Measurements from ENCODE around the gene HPN. TPM values are rescaled to one million over a fixed set of nuclear protein-coding genes. Genes with fewer than 3 reads are reported as not detected.

Gene HPN
- polyA plus RNA-seq, 3 donors, result 0.05 TPM; not detected in 2

DNA sequence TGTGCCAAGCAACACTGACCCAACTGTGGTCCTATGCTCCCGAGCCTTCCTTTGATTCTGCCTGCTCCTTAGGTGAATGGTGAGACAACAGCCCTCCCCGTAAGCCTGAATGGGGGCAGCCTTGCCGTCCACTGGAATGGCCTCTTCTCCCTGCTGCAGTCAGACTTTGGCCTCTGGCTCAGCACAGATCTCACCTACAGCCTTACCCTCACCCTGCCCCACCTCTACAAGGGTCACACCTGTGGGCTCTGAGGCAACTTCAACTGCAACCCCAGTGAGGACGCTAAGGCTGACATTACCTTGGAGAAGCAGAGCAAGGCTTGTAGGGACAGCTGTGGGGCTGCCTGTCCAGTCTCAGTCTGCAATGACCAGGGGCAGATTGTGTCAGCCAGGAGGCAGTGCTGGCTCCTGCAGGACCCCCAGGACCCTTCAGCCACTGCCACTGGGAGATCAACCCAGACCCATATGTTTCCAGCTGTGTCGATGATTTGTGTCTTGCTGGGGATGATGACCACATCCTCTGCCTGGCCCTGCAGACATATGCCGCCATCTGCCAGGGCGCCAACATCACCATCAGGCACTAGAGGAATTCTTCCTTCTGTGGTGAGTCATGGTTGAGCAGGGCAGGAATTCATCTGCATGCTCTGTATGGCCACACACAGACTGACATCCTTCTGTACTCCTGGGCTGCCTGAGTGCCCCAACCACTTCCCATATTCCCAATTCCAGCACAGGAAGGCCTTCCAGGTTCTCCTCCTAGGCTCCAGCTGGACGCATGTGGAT is 46.8 kb downstream of the HPN start:
- Histone ChIP-seq H3K9ac (ENCODE audit: insufficient read depth, low read length, poor library complexity, severe bottlenecking) (no peak overlapping the region), H3K4me3 (replicated peaks in 1 of 3; ENCODE audit: low read depth in 2 of 3, low read length in 3 of 3) (no peak overlapping the region), H3K4me1 (ENCODE audit: control insufficient read depth in 1 of 2, insufficient read depth in 2 of 2, low read length in 2 of 2) (no peaks in the 10 kb centered on the region), H3K79me2 (ENCODE audit: insufficient read depth, low read length) (no peaks in the 10 kb centered on the region), H3K36me3 (replicated peaks in 1 of 2; ENCODE audit: control insufficient read depth in 1 of 2, insufficient read depth in 2 of 2, low read length in 2 of 2) (no peaks in the 10 kb centered on the region), H3K4me2 (replicated peaks; ENCODE audit: extremely low read depth, low read length, poor library complexity, severe bottlenecking) (no peak overlapping the region), H3K27me3 (ENCODE audit: control insufficient read depth in 2 of 2, insufficient read depth in 2 of 2, low read length in 2 of 2) (peaks cover 0 to 6% of the 10 kb centered on the region in 2 donors), H4K20me1 (ENCODE audit: insufficient read depth, low read length) (no peaks in the 10 kb centered on the region), H2AFZ (ENCODE audit: insufficient read depth, low read depth, low read length, poor library complexity, severe bottlenecking) (no peak overlapping the region), H3K9me3 (replicated peaks in 1 of 2; ENCODE audit: control insufficient read depth in 1 of 2, insufficient read depth in 1 of 2, low read length in 2 of 2) (no peaks in the 10 kb centered on the region), H3K27ac (ENCODE audit: low read depth in 1 of 2, low read length in 2 of 2) (no peak overlapping the region)
- Mint-ChIP-seq H3K27ac (no peak overlapping the region), H3K27me3 (ENCODE audit: low read depth in 3 of 3) (peaks cover 10 to 12% (median 10%) of the 10 kb centered on the region in 3 donors), H3K4me1 (peaks cover 8% of the 10 kb centered on the region), H3K9me3 (no peaks in the 10 kb centered on the region), H3K4me3 (no peak overlapping the region), H3K36me3 (no peaks in the 10 kb centered on the region)
- intact Hi-C loops (cut with micrococcal nuclease), result no loop called here
- TF ChIP-seq CTCF (IDR thresholded peaks at IDR 0.05), result no peak
- DNase-seq, result no peak
- 71% methylated on average over 6 of the region's 8 CpGs for WGBS (ENCODE audit: insufficient coverage)

DNA sequence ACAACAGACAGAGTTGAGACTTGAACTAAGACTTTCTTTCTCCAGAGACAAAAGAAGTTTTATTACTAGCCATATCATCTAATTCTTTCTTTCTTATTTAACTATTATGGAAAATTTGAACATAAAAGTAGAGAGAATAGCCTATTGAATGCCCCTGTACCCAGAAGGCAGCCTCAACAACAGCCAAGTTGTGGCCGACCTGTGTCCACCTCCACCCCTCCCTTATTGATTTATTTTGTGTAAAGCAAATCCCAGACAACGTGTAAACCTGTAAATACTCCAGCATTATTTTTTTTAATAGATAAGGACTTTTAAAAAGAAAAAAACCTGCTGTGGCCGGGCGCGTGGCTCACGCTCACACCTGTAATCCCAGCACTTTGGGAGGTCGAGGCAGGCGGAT is 48.0 kb downstream of the HPN start:
- no peaks in the 10 kb centered on the region for H3K9me3 Mint-ChIP-seq
- Histone ChIP-seq H3K9ac (ENCODE audit: insufficient read depth, low read length, poor library complexity, severe bottlenecking) (no peak overlapping the region), H3K79me2 (ENCODE audit: insufficient read depth, low read length) (no peaks in the 10 kb centered on the region), H3K4me1 (ENCODE audit: control insufficient read depth in 1 of 2, insufficient read depth in 2 of 2, low read length in 2 of 2) (no peaks in the 10 kb centered on the region), H3K36me3 (replicated peaks in 1 of 2; ENCODE audit: control insufficient read depth in 1 of 2, insufficient read depth in 2 of 2, low read length in 2 of 2) (no peaks in the 10 kb centered on the region), H3K27ac (ENCODE audit: low read depth in 1 of 2, low read length in 2 of 2) (no peak overlapping the region), H3K9me3 (replicated peaks in 1 of 2; ENCODE audit: control insufficient read depth in 1 of 2, insufficient read depth in 1 of 2, low read length in 2 of 2) (no peaks in the 10 kb centered on the region), H3K4me3 (replicated peaks in 1 of 3; ENCODE audit: low read depth in 2 of 3, low read length in 3 of 3) (no peak overlapping the region), H2AFZ (ENCODE audit: insufficient read depth, low read depth, low read length, poor library complexity, severe bottlenecking) (no peak overlapping the region), H3K4me2 (replicated peaks; ENCODE audit: extremely low read depth, low read length, poor library complexity, severe bottlenecking) (no peak overlapping the region), H3K27me3 (ENCODE audit: control insufficient read depth in 2 of 2, insufficient read depth in 2 of 2, low read length in 2 of 2) (peaks cover 0 to 6% of the 10 kb centered on the region in 2 donors), H4K20me1 (ENCODE audit: insufficient read depth, low read length) (no peaks in the 10 kb centered on the region)
- intact Hi-C loops (cut with micrococcal nuclease), result no loop called here
- H3K27ac Mint-ChIP-seq, result no peak overlapping the region
- H3K27me3 Mint-ChIP-seq (ENCODE audit: low read depth in 3 of 3), result peaks cover 9 to 11% (median 10%) of the 10 kb centered on the region in 3 donors
- no peak for DNase-seq
- H3K36me3 Mint-ChIP-seq, result no peaks in the 10 kb centered on the region
- H3K4me3 Mint-ChIP-seq, result no peak overlapping the region
- no CpG with 5 or more reads among the region's 8 CpGs for WGBS (ENCODE audit: insufficient coverage)
- no peak for TF ChIP-seq CTCF (IDR thresholded peaks at IDR 0.05)
- H3K4me1 Mint-ChIP-seq, result peaks cover 8% of the 10 kb centered on the region
